SU-DHL-6 (cell line): ENCODE measurements around the gene OR4K2.

ENCODE experiments used
- CTCF ChIP-seq: fragments of 200-600 bp; sonication (generic); IDR thresholded peaks from one replicate; pipeline ENCODE4 v1.5.1; 2017; ENCODE audit warnings: antibody characterized with exemption, mild to moderate bottlenecking, low read length, moderate library complexity; ENCODE audit not compliant: insufficient read depth, poor library complexity, severe bottlenecking
- EZH2phosphoT487 ChIP-seq: fragments of 200-600 bp; sonication (generic), shearing (Covaris generic); conservative IDR thresholded peaks from 2 replicates; pipeline ENCODE4 v1.6.1; 2018; ENCODE audit warnings: mild to moderate bottlenecking, antibody characterized with exemption, low read length, moderate library complexity, mixed read lengths

GRCh38 chr14:19838433-19838832 lies 36.5 kb upstream of the OR4K2 start:
- no peak for TF ChIP-seq CTCF
- no peak for TF ChIP-seq EZH2phosphoT487
